HepG2 (cell line): ENCODE measurements around the gene WNT3. TPM values are rescaled to one million over a fixed set of nuclear protein-coding genes. Genes with fewer than 3 reads are reported as not detected.

Source experiments
- FOSL2 ChIP-seq: sonication (generic); formaldehyde crosslinking; IDR thresholded peaks from 2 replicates; pipeline ENCODE4 v1.4.0; 2020; ENCODE audit warnings: missing genetic modification reagents
- HNRNPK ChIP-seq: fragments of 200-400 bp; formaldehyde crosslinking; IDR thresholded peaks from 2 replicates; pipeline ENCODE4 v1.6.1; 2018; ENCODE audit warnings: low read length, low read depth, moderate library complexity, mild to moderate bottlenecking; ENCODE audit not compliant: poor library complexity, severe bottlenecking
- MIER3 ChIP-seq: IDR thresholded peaks from 2 replicates; pipeline ENCODE4 v1.6.1; 2016; ENCODE audit warnings: missing compliant biosample characterization, borderline replicate concordance
- ZNF180 ChIP-seq: sonication (generic); formaldehyde crosslinking; IDR thresholded peaks from 2 replicates; pipeline ENCODE4 v1.4.0; 2020; ENCODE audit warnings: low read depth, missing genetic modification reagents, borderline replicate concordance
- ZNF75D ChIP-seq: sonication (generic); formaldehyde crosslinking; IDR thresholded peaks from 2 replicates; pipeline ENCODE4 v1.8.1; 2023; ENCODE audit warnings: missing genetic modification reagents, mild to moderate bottlenecking, borderline replicate concordance
- polyA plus RNA-seq, 8 experiments: library from polyadenylated mRNA; depleted of rRNA in 3 of 8; stranded (reverse) in 7 of 8; unstranded in 1 of 8; fragments of >200 nt; fragmentation: Illumina TruSeq in 4 of 8; extraction: Trizol in 4 of 8; gene quantifications; 2 replicates each; pipeline versions ENCODE4 v1.2.1 to v1.2.3, GENCODE V29; 2011 to 2016; ENCODE audit warnings: low read depth in 4 of 8, missing spikeins in 1 of 8, mixed read lengths in 1 of 8; ENCODE audit not compliant: insufficient read depth in 1 of 8
- total RNA-seq, 5 experiments: library from RNA; depleted of rRNA; stranded (reverse); fragments of >200 nt; fragmentation: Illumina TruSeq; extraction: Trizol; gene quantifications; 2 replicates each; pipeline ENCODE4 v1.2.3, GENCODE V29; 2016; ENCODE audit warnings: low read depth in 1 of 5
- TF ChIP-seq, protein P1 (sequence below): sonication (generic); formaldehyde crosslinking; IDR thresholded peaks from 2 replicates; pipeline ENCODE4 v1.4.0; 2020; ENCODE audit warnings: missing genetic modification reagents, mild to moderate bottlenecking, borderline replicate concordance
- TF ChIP-seq, protein P2 (sequence below): IDR thresholded peaks from 2 replicates; pipeline ENCODE4 v1.6.1; 2012; ENCODE audit warnings: low read depth, low read length, improper control_type of control experiment
- TF ChIP-seq, protein P3 (sequence below): sonication (generic); formaldehyde crosslinking; IDR thresholded peaks from 2 replicates; pipeline ENCODE4 v1.4.0; 2020; ENCODE audit warnings: missing genetic modification reagents
- TF ChIP-seq, protein P4 (sequence below): sonication (generic); formaldehyde crosslinking; IDR thresholded peaks from 2 replicates; pipeline ENCODE4 v1.4.0; 2020; ENCODE audit warnings: missing genetic modification reagents

The WNT3 gene
- total and polyA plus RNA-seq, 2 of the 13 experiments (the other 11 are each of a cell fraction or from before 2014, with no cell fraction given): 8.5 to 10.3 TPM

DNA sequence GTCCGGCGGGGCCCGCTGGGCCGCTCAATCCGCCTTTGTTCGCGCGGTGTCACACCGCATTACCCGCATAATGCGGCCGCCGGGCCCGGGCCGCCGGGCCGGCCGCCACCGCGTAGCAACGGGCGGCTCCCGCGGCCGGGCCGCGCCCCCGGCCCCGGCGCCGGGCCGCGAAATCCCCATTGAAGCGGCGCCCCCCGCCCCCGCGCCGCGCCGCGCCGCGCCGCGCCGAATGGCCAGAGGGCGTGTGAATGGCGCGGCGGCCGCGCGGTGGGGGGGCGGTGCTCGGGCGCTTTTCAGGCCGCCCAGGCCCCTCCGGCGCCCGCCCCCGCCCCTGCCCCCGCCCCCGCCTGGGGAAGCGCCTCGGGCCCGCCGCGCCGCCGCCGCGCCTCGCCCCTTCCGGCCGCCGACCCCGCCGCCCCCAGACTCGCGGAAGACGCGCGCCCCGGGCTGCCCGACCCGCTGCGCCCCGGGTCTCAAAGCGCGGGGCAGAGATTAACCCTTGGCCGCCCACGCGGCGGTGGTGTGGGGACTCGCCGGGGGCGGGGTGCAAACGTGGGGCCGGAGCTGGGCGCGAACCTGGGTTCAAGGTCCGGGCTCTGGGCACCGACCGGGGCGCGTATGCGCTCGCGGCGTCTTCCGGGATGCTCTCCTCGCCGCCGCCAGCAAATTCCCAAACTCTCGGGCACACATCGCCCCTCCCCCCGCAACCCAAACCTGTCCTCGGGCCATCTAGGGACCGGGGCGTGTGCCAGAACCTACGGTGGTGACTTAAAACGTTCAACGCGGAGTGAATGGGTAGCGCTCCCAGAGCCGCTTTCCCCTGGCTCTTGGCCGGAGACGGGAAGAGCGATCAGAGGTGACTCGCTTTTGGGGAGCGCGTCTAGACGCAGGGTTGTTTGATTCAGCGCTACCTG is 46.7 kb downstream of the WNT3 start (continued):
- TF ChIP-seq, protein P1, sequence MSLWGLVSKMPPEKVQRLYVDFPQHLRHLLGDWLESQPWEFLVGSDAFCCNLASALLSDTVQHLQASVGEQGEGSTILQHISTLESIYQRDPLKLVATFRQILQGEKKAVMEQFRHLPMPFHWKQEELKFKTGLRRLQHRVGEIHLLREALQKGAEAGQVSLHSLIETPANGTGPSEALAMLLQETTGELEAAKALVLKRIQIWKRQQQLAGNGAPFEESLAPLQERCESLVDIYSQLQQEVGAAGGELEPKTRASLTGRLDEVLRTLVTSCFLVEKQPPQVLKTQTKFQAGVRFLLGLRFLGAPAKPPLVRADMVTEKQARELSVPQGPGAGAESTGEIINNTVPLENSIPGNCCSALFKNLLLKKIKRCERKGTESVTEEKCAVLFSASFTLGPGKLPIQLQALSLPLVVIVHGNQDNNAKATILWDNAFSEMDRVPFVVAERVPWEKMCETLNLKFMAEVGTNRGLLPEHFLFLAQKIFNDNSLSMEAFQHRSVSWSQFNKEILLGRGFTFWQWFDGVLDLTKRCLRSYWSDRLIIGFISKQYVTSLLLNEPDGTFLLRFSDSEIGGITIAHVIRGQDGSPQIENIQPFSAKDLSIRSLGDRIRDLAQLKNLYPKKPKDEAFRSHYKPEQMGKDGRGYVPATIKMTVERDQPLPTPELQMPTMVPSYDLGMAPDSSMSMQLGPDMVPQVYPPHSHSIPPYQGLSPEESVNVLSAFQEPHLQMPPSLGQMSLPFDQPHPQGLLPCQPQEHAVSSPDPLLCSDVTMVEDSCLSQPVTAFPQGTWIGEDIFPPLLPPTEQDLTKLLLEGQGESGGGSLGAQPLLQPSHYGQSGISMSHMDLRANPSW (CRISPR knock-in tag): peak; percentile 65; the same call in 1 of the 2 replicates
- TF ChIP-seq, protein P2, sequence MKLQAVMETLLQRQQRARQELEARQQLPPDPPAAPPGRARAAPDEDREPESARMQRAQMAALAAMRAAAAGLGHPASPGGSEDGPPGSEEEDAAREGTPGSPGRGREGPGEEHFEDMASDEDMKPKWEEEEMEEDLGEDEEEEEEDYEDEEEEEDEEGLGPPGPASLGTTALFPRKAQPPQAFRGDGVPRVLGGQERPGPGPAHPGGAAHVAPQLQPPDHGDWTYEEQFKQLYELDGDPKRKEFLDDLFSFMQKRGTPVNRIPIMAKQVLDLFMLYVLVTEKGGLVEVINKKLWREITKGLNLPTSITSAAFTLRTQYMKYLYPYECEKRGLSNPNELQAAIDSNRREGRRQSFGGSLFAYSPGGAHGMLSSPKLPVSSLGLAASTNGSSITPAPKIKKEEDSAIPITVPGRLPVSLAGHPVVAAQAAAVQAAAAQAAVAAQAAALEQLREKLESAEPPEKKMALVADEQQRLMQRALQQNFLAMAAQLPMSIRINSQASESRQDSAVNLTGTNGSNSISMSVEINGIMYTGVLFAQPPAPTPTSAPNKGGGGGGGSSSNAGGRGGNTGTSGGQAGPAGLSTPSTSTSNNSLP: no peak
- no peak for TF ChIP-seq ZNF75D
- TF ChIP-seq, protein P3, sequence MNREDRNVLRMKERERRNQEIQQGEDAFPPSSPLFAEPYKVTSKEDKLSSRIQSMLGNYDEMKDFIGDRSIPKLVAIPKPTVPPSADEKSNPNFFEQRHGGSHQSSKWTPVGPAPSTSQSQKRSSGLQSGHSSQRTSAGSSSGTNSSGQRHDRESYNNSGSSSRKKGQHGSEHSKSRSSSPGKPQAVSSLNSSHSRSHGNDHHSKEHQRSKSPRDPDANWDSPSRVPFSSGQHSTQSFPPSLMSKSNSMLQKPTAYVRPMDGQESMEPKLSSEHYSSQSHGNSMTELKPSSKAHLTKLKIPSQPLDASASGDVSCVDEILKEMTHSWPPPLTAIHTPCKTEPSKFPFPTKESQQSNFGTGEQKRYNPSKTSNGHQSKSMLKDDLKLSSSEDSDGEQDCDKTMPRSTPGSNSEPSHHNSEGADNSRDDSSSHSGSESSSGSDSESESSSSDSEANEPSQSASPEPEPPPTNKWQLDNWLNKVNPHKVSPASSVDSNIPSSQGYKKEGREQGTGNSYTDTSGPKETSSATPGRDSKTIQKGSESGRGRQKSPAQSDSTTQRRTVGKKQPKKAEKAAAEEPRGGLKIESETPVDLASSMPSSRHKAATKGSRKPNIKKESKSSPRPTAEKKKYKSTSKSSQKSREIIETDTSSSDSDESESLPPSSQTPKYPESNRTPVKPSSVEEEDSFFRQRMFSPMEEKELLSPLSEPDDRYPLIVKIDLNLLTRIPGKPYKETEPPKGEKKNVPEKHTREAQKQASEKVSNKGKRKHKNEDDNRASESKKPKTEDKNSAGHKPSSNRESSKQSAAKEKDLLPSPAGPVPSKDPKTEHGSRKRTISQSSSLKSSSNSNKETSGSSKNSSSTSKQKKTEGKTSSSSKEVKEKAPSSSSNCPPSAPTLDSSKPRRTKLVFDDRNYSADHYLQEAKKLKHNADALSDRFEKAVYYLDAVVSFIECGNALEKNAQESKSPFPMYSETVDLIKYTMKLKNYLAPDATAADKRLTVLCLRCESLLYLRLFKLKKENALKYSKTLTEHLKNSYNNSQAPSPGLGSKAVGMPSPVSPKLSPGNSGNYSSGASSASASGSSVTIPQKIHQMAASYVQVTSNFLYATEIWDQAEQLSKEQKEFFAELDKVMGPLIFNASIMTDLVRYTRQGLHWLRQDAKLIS (CRISPR knock-in tag): no peak
- no peak; the same call in 1 of the 2 replicates for TF ChIP-seq MIER3
- no peak for TF ChIP-seq ZNF180
- TF ChIP-seq FOSL2 (CRISPR knock-in tag): peak; percentile 38
- TF ChIP-seq HNRNPK: peak; percentile 79
- TF ChIP-seq, protein P4, sequence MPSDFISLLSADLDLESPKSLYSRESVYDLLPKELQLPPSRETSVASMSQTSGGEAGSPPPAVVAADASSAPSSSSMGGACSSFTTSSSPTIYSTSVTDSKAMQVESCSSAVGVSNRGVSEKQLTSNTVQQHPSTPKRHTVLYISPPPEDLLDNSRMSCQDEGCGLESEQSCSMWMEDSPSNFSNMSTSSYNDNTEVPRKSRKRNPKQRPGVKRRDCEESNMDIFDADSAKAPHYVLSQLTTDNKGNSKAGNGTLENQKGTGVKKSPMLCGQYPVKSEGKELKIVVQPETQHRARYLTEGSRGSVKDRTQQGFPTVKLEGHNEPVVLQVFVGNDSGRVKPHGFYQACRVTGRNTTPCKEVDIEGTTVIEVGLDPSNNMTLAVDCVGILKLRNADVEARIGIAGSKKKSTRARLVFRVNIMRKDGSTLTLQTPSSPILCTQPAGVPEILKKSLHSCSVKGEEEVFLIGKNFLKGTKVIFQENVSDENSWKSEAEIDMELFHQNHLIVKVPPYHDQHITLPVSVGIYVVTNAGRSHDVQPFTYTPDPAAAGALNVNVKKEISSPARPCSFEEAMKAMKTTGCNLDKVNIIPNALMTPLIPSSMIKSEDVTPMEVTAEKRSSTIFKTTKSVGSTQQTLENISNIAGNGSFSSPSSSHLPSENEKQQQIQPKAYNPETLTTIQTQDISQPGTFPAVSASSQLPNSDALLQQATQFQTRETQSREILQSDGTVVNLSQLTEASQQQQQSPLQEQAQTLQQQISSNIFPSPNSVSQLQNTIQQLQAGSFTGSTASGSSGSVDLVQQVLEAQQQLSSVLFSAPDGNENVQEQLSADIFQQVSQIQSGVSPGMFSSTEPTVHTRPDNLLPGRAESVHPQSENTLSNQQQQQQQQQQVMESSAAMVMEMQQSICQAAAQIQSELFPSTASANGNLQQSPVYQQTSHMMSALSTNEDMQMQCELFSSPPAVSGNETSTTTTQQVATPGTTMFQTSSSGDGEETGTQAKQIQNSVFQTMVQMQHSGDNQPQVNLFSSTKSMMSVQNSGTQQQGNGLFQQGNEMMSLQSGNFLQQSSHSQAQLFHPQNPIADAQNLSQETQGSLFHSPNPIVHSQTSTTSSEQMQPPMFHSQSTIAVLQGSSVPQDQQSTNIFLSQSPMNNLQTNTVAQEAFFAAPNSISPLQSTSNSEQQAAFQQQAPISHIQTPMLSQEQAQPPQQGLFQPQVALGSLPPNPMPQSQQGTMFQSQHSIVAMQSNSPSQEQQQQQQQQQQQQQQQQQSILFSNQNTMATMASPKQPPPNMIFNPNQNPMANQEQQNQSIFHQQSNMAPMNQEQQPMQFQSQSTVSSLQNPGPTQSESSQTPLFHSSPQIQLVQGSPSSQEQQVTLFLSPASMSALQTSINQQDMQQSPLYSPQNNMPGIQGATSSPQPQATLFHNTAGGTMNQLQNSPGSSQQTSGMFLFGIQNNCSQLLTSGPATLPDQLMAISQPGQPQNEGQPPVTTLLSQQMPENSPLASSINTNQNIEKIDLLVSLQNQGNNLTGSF (CRISPR knock-in tag): peak; percentile 74; the same call in 1 of the 2 replicates
